ENCODE data around the gene FRY.

DNA sequence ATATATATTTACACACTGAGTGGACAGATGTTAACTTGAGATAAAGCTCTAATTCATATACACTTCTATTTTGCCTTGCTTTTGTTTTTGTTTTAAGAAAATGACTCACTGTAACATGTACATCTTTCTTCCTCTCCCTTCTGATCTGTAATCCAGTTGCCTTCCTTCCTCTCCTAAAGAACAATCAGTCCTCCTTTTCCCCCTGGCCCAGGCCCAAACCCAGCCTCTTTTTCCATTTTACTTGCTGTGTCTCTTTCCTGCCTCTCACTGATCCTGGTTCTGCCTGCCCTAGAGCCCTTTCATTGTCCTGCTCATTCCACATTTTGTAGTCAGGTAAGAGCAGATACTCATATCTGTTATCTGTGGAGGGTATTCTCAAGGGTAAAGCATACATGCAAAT, 232.8 kb downstream of the FRY start:
- TF ChIP-seq TAF1 (IDR thresholded peaks at IDR 0.05; ENCODE audit: borderline replicate concordance, insufficient read depth, low read length) (no peak), POLR2AphosphoS5 (IDR thresholded peaks at IDR 0.05; ENCODE audit: low read depth, low read length) (no peak), SIN3A (IDR thresholded peaks at IDR 0.05; ENCODE audit: borderline replicate concordance, insufficient read depth, low read length) (no peak)
- TF ChIP-seq, protein P1, sequence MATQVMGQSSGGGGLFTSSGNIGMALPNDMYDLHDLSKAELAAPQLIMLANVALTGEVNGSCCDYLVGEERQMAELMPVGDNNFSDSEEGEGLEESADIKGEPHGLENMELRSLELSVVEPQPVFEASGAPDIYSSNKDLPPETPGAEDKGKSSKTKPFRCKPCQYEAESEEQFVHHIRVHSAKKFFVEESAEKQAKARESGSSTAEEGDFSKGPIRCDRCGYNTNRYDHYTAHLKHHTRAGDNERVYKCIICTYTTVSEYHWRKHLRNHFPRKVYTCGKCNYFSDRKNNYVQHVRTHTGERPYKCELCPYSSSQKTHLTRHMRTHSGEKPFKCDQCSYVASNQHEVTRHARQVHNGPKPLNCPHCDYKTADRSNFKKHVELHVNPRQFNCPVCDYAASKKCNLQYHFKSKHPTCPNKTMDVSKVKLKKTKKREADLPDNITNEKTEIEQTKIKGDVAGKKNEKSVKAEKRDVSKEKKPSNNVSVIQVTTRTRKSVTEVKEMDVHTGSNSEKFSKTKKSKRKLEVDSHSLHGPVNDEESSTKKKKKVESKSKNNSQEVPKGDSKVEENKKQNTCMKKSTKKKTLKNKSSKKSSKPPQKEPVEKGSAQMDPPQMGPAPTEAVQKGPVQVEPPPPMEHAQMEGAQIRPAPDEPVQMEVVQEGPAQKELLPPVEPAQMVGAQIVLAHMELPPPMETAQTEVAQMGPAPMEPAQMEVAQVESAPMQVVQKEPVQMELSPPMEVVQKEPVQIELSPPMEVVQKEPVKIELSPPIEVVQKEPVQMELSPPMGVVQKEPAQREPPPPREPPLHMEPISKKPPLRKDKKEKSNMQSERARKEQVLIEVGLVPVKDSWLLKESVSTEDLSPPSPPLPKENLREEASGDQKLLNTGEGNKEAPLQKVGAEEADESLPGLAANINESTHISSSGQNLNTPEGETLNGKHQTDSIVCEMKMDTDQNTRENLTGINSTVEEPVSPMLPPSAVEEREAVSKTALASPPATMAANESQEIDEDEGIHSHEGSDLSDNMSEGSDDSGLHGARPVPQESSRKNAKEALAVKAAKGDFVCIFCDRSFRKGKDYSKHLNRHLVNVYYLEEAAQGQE (IDR thresholded peaks at IDR 0.05; ENCODE audit: insufficient read depth in 1 of 2, low read depth in 2 of 2, low read length in 2 of 2) = no peak
